HG03095 (cell line): ENCODE results near the gene MPEG1.

Experiments used
- ATAC-seq: cut with Tn5 transposase; IDR thresholded peaks from one replicate; pipeline ENCODE4 v1.9.1; 2021; ENCODE audit warnings: moderate library complexity; ENCODE audit not compliant: unreplicated experiment

The MPEG1 gene

DNA sequence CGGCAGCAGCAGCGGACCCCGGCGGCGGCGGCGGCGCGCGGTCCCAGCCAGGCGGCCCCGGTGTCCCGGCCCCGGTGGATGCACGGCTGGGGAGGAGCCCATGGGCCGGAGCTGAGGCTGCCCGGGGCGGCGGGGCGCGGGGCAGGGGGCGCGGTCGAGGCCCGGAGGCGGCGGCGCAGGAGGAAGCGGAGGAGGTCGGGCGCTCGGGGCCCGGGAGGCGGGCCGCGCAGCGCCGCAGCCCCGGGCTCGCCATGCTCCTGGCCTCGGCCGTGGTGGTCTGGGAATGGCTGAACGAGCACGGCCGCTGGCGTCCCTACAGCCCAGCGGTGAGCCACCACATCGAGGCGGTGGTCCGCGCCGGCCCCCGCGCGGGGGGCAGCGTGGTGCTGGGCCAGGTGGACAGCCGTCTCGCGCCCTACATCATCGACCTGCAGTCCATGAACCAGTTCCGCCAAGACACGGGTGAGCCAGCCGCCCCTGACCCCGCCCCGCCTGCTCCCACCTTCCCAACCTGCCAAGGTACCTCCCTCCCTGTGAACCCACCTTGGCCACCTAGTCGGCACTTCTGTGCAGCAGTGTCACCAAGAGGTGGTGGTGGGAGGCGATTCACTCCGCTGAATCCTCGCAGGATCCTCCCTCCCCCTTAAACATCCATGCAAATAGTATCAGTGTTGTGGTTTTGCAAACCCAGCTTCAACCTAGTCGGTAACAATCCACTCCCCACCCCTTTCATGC, 40.2 kb downstream of the MPEG1 start:
- peak; percentile 24 for ATAC-seq

DNA sequence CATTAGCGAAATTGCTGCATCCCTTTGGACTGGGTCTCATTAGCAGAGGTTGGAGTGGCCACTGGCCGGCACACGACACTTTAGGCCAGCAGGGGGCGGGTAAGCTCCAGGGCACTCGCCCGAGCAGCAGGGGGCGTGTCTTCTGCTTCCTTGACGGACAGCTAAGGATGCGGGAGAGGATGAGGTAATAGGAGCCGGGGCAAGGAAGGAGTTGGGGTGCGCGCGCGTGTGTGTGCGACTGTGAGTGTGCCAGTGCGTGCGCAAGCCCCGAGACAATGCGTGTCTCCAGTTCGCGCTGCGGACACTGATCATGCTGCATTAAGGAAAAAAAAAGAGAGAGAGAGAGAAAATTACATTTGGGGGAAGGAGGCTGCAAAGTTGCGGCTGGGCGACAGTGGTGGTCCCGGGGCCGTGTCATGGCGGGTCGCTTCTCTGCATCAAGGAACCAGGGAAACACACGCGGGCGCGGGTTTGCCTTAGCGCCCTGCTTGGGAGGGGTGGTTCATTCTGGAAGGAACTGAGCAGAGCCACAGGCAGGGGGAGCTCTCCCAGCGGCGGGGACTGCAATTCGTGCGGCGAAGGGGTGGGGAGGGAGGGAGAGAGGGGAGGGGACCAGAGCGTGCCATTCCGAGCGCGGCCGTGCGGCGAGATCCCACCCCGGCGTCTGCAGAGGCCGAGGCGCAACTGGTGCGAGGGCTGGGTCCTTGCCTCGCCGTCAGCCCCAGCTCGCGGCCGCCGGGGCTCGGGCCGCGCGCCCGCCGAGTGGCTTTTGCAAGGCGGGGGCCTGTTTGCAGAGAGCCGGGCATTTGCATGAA, 41.0 kb downstream of the MPEG1 start, which contains the start of gene DTX4:
Gene DTX4, plus strand, starts transcription at position 625 of the 815 bp plus-strand sequence. CDS start 464 bp downstream, outside the sequence.
- ATAC-seq = peak; percentile 75

DNA sequence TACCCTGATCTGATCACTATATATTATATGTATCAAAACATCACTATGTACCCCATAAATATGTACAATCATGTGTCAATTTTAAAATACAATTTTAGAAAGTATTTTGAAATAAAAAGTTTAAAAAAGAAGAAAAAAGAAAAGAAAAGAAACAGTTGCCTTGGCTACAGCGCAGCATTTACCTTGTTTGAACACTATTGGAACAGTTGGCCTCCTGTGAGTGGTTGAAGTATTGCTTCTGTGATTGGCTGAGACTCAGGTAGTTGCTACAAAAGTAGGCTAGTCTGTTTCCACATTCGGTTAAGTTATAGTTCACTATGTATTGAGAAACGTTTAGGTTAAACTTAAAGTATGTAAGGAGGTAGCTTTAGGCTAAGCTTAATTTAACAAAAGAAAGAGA, 48.7 kb downstream of the MPEG1 start:
- ATAC-seq = no peak
